Activated CD8-positive, alpha-beta memory T cell treated with anti-CD3 and anti-CD28 coated beads, Interleukin-2, amount 50 U/mL, for 48 hours (primary cell): ENCODE measurements around the gene CAB39.
"Not testable (repeated sequence)": the region's sequence is repeated elsewhere in the genome, so short reads cannot be mapped to it uniquely, and the experiment has no call there.

ENCODE experiments used
- DNase-seq: peaks from one replicate; pipeline ENCODE4 v3.0.0-alpha.2; 2020

CAB39 gene

DNA sequence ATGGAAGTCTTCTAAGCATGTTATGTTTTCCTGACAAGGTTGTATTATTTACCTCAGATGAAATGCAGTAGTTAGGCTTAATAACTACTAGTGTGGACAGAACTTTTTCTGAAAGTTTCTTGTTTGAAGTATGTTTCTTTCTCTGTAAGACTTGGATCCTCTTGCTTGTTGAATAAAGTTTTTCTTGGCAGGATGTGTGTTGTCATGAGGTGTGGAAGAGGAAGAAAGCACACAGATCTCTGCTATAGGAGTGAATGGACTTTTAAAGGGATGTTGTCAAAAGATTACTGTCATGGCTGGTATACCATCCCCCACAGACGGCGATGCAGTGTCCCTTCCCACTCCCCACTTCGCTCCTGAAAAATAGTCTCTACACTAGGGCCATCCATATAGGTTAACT is 2.6 kb downstream of the CAB39 start:
- no peak for DNase-seq

GRCh38 chr2:230716588-230716987 is 3.9 kb downstream of the CAB39 start:
- DNase-seq: no peak

DNA sequence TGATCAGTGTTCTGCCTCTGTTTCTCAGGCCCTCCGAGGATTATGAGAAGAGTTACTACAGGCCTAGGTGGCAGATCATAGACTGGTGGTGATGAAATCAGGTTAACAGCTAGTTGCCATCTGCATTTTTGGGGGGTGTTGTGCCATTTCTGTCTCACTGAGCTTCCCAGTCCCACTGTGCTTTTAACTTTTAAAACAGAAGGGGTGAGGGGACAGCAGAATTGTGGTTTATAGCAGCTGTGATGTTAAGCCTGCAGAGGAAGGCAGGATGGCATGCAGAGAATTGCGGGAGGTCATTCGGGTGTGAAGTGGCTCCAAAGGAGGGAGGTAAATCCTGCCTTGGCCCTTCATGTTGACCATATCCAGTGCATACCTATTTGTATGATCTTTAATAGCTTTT is 5.0 kb downstream of the CAB39 start:
- DNase-seq: no peak

DNA sequence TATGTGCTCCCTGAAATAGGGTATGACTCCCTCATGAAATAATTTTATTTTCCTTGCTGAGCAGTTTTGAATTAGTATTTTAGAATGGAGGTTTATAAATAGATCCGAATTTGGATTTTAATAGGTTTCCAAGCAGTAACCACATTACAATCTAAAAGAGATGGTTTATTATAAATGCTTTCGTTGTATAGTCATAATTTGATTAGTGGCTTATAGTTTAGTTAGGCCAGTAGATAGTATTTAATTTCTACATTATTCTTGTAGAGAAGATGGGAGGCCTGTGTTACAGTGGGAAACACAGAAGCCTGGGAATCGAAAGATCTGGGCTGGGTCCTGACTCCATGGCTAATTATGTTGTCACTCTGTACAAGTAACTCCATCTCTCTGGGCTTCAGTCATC is 6.7 kb downstream of the CAB39 start:
- no peak for DNase-seq

GRCh38 chr2:230721712-230722111 is 9.1 kb downstream of the CAB39 start:
- no peak for DNase-seq

DNA sequence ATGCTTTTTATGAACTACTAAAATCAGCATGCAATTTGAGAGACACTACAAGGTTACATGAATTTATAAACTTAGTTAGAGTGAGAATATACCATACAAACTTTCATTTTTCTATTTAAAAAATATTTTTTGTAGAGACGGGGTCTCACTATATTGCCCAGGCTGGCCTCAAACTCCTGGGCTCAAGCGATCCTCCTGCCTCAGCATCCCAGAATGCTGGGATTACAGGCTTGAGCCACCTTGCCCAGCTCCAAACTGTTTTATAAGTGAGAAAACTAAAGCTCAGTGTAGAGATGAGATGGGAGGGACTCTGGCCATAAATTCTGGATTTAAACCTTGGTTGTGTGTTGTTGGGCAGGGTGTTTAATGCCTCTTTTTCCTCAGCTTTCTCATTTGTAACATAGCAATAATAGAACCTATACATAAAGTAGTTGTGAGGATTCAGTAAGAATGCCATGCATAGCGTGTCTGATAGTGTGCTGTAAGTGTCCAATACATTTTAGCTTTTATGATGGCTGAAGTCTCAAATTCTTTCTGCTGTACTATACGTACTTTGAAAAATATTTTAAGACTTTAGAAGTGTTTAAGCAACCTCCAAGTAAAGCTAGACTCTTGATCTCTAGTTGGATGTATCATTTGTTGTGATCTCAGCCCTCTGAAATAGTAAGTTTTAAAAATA is 9.7 kb downstream of the CAB39 start:
- no peak for DNase-seq

DNA sequence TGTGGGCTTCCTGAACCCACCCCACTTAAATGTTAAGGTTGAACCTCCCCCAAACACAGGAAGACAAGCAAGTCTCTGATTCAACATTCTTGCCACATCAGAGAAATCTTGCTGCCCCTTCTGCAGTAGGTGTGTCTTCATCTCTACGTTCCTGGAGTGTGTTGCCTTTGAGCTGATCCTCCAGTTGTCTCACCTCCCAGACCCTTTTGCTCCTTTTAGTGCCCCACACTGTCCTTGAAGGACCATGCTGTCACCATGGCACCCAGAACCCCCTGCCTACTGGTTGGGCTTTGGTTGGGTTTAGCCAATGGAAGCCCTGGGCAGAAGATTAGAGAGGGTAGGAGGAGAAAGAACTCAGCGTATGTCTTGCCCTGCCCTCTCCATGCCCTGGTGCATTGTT is 10.7 kb downstream of the CAB39 start:
- DNase-seq: no peak

DNA sequence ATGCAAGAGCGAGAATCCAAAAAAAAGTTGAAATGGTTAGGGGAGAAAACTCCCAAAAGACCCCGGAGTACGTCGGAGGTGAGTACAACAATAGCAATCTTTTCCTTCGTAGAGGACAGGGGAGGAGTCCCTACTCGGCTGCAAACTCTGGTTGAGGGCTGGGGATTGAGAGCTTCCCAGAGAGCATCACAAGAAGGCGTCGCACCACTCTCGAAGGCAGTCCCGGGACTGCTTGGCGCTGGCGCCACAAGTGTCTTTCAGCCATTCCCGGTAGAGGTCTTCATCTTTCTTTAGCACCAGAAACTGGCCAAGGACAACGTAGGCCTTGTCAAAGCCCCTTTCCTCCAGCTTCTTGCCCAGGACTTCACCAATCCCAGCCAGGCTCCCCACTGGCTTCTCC is 12.3 kb downstream of the CAB39 start:
- DNase-seq: not testable (repeated sequence)

- DNase-seq: no peak
Observed at GRCh38 chr2:230731512-230731911, 18.9 kb downstream of the CAB39 start.

GRCh38 chr2:230732914-230733401 is 20.3 kb downstream of the CAB39 start:
- DNase-seq: no peak

DNA sequence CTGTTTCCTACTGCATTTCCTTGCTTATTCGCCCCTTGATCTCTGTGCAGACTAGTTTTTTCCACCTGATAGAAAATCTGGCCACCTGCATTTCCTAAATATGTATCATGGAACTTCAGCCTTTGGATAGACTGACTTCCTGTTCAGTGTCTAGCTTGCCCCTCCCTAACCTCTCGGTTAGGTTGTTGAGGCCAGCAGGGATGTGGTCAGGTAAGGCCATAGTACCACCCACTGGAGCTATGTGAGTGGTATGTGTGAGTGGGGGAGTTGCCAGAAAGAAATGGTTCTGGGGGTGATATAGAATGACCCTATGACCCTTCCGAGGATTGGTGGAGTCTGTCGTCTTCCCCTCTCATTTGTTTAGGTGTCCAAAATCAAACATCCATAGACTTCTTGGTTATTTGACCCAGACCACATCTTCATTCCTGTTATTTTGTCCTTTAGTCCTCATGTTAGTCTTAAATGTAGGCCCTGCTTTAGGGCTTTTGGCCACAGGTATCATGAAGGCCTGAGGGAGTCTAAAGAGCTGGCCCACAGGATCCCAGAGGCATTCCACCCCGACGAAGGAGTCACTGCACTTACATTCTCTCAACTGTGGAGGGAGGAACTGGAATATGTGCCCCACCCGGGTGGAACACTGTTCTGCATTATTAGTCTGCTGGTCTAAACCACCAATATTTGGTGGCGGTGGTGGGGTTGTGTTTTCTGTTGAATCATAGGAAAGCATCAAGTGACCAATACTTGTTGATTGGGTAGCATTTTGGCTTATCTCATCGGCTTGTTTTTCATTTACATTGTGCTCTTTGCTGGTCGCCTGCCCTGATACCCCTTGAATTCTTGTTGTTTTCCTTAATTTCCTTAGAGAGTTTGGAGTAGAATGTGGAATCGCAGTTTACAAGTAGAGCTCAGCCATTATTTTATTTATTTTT is 21.9 kb downstream of the CAB39 start:
- DNase-seq: no peak

DNA sequence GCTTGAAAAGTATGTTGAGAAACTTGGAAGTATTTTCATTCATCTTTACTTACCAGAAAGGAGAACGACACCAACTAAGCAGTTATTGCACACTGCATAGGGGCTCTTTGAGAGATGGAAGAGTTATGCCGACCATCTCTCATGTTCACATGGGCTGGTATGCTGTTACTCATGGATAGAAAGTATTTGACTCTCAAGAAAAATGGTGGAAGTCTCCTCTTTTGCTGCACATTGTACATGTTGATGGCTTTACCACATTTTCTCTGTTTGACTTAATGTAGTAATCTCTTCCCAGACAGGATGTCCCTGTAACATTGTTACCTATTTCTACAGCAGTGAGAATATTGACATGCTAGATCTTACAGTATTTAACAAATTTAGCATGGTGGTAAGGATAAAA is 23.2 kb downstream of the CAB39 start:
- DNase-seq: no peak

GRCh38 chr2:230737300-230737699 is 24.7 kb downstream of the CAB39 start:
- no peak for DNase-seq

DNA sequence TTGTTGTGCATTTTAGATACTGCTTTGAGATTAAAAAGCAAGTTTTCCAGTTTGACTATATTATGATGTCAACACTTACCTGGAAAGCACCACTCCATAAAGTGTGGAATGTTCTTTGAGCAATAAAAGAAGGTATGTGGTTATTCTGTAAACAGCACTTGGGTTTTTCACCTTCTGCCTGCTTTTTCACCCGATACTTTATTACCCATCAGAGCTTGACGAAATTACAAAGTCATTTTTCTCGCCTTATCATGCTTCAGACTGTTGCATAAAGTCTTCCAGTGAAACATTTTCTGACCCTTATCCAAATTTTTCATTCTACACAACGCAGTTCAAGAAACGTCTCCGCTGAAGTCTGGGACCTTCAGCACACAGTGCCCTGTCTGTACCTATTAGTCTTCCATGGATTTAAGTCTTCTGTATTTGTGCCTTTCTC is 25.2 kb downstream of the CAB39 start:
- no peak for DNase-seq

DNA sequence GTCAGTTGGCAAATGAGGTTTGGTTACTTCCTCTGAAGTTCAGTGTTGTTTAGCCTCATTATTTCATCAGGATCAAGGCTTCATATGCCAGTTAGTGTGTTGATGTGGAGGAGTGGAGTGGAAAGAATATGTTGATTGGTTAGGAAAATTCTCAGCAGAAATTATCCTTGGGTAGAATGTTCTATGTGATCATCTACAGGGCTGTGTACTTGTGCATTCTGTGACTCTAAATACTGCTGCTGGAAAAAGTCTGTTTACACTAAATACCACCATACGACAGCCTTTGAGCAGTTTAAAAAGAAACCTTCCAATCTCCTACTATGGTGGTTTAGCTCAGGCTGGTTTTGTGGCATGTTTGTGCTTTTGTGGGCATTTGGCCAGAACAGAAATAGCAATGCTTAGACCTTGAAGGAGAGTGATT is 25.8 kb downstream of the CAB39 start:
- DNase-seq: no peak

GRCh38 chr2:230738924-230739323 is 26.3 kb downstream of the CAB39 start:
- DNase-seq: no peak

- DNase-seq: no peak
Observed at GRCh38 chr2:230739961-230740360, 27.3 kb downstream of the CAB39 start.

- no peak for DNase-seq
Observed at GRCh38 chr2:230742781-230743180, 30.1 kb downstream of the CAB39 start.

DNA sequence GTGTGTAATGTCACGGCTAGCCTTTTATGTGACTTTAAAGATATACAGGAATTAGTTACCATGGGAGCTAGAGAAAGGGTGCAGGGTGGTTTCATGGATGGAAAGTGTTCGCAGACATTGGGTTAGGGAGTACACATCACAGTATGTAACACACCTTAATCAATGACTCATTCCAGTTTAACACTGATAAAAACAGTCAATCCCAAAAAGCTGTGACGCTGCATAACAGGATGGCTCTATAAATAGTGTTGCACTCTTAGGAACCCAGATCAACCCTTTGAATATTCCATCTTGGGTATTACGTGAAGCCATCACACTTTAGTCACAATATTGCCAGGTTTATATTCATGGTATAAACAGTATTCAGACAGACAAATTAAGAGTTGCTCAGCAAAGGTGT is 33.6 kb downstream of the CAB39 start:
- no peak for DNase-seq

DNA sequence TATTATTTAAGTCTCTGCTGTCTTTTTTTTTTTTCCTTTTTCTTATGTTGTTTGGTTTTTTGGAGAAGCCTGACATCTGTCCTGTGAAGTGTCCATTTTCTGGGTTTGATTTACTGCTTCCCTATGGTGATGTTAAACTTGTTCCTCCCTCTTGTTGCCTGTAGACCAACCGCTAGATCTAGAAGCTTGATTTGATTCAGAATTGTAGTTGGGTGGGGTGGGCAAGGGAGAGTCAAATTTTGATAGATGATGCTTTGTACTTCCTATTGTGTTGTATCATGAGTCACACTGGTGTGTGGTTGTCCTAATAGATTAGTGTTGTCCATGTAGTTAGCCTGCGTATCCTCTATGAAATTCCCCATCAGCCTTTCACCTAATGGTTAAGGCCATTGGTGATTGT is 35.4 kb downstream of the CAB39 start:
- DNase-seq: no peak

- DNase-seq: no peak
Observed at GRCh38 chr2:230749111-230749510, 36.5 kb downstream of the CAB39 start.

GRCh38 chr2:230751062-230751461 is 38.4 kb downstream of the CAB39 start:
- DNase-seq: no peak

DNA sequence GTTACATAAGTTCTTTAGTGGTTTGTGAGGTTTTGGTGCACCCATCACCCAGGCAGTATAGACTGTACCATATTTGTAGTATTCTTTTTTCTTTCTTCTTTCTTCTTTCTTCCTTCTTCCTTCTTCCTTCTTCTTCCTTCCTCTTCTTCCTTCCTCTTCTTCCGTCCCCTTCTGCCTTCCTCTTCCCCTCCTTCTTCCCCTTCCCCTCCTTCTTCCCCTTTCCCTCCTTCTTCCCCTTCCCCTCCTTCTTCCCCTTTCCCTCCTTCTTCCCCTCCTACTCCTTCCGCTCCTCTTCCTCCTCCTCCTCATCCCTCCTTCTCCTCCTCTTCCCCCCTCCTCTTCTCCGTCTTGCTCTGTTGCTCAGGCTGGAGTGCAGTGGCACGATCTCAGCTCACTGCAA is 41.6 kb downstream of the CAB39 start:
- DNase-seq: no peak

- no peak for DNase-seq
Observed at GRCh38 chr2:230757476-230757875, 44.8 kb downstream of the CAB39 start.
